Measurements from ENCODE around the gene PGS1.

DNA sequence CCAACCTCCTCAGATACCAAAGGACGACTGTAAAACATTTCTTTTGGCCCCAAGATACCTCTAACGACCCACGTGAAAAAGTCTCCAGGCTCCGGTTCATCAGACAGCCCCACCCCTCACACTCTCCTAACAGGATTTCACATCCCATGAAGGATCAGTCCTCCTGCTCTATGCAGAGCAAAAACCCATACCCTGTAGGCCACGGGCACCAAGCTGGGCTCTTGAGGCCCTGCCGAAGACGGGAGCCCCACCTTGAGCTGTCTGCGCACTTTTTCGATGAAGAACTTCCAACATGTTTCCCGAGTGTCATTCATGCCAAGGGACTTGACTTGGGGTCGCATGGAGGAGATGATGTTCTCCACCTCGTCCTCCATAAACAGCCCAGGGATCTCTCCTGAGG, 89.9 kb downstream of the PGS1 start:
- TF ChIP-seq POLR2AphosphoS5 (IDR thresholded peaks at IDR 0.05; ENCODE audit: low read depth, low read length), result no peak
- no peak for TF ChIP-seq POLR2A (IDR thresholded peaks at IDR 0.05; ENCODE audit: low read depth, low read length)

Data from GM12892 (cell line).